ENCODE measurements around the gene GPAT3. TPM values are rescaled to one million over a fixed set of nuclear protein-coding genes. Genes with fewer than 3 reads are reported as not detected.

The GPAT3 gene
- total RNA-seq, 4 donors from 2014 or later: 38.3 to 73.5 (median 62.9) TPM

- 2 to 6% methylated on average over 5 of the region's 5 CpGs for WGBS, 2 donors
- DNase-seq: peak in 1 of 2 donors; percentile 21
- no peaks in the 10 kb centered on the region for H3K9me3 ChIP-seq
Measured at GRCh38 chr4:83644677-83645659, 109.1 kb downstream of the GPAT3 start.

DNA sequence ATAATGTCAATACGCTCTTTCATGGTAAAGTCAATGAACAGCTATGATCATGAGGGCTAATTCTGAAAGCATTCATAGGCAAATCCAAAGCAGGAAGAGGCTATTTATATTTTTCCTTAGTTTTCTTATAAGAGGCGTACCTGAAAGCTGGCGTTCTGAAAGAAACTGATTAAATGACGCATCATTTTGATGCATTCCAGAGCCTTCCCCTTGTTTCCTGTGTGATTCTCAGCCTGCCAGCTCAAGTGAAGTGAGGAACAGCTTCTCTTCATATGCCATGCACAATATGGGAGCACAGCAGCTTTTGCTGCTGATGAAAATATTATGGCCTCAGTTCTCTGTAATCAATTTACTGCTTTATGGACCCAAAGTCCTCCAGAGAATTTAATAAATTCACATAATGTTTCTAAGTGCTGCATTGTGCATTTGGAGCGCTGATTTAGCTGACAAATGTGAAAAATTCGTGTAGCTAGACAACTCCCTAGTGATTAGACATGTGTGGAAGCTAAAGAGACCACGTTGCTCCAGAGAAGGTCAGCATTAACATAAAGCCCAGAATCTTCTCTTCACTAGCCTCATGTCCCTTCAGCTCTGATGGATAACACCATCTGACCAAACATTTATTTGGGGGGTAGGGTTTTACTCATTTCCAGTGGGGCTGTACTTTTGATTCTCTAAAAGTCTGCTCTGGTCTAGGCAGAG is 110.8 kb downstream of the GPAT3 start:
- DNase-seq: no peak
- TF ChIP-seq POLR2A (IDR thresholded peaks at IDR 0.05): no peak
- no peak for TF ChIP-seq CTCF (IDR thresholded peaks at IDR 0.05)
- Histone ChIP-seq H3K4me1 (no peaks in the 10 kb centered on the region), H3K4me3 (replicated peaks in 1 of 3) (no peak overlapping the region), H3K27ac (no peak overlapping the region), H3K9me3 (no peaks in the 10 kb centered on the region), H3K36me3 (no peaks in the 10 kb centered on the region), H3K27me3 (no peaks in the 10 kb centered on the region)
- intact Hi-C loops (cut with DNase I): loop anchor here (10.0 kb wide), 1 partner anchor 858 kb away; no protein-coding TSS in a partner anchor
- WGBS, 2 donors: 70 to 73% methylated on average over 7 of the region's 7 CpGs

More at GRCh38 chr4:83644677-83645659, 109.1 kb downstream of the GPAT3 start:
- Histone ChIP-seq H3K4me3 (replicated peaks in 1 of 3) (no peak overlapping the region), H3K27me3 (no peaks in the 10 kb centered on the region), H3K4me1 (no peaks in the 10 kb centered on the region), H3K36me3 (no peaks in the 10 kb centered on the region), H3K27ac (no peak overlapping the region)
- TF ChIP-seq CTCF (IDR thresholded peaks at IDR 0.05) (peak; percentile 76 to 91 (median 90)), POLR2A (IDR thresholded peaks at IDR 0.05) (no peak)
- intact Hi-C loops (cut with DNase I): loop anchor here (5.0 to 10.0 kb wide), 2 partner anchors 138 to 860 kb away; no protein-coding TSS in a partner anchor

- no peak for DNase-seq
- Histone ChIP-seq H3K36me3 (no peaks in the 10 kb centered on the region), H3K9me3 (no peaks in the 10 kb centered on the region), H3K27me3 (no peaks in the 10 kb centered on the region), H3K4me1 (no peaks in the 10 kb centered on the region), H3K4me3 (replicated peaks in 1 of 3) (no peak overlapping the region), H3K27ac (no peak overlapping the region)
- intact Hi-C loops (cut with DNase I): no loop called here
- TF ChIP-seq POLR2A (IDR thresholded peaks at IDR 0.05) (no peak), CTCF (IDR thresholded peaks at IDR 0.05) (no peak)
- WGBS, 2 donors: 88 to 90% methylated on average over 4 of the region's 4 CpGs
Measured at GRCh38 chr4:83651846-83652245, 115.9 kb downstream of the GPAT3 start.

Small RNAs within 50 kb of the gene (small RNA-seq; reads per million reads assigned to genes)
- gene RF00019: not detected

Other genes with a start within 250 kb of the GPAT3 start
- 1 to 10 TPM in 3 of 4 donors, under 1 TPM in 1; 0.63 to 3.1 (median 1.3) TPM for gene HPSE, start 201.3 kb upstream of the GPAT3 start, total RNA-seq
- gene HELQ, start 80.3 kb upstream of the GPAT3 start, total RNA-seq: 10 to 100 TPM; 20.6 to 39.9 (median 28.5) TPM
- 10 to 100 TPM; 21.6 to 25.9 (median 22.3) TPM for gene MRPS18C, start 80.0 kb upstream of the GPAT3 start, total RNA-seq
- gene ABRAXAS1, start 51.0 kb upstream of the GPAT3 start, total RNA-seq: 10 to 100 TPM; 14.0 to 26.5 (median 18.3) TPM